HG03175 (cell line): ENCODE results near the gene SAMSN1.

ENCODE experiments used
- ATAC-seq: cut with Tn5 transposase; IDR thresholded peaks from one replicate; pipeline ENCODE4 v1.9.1; 2021; ENCODE audit warnings: mild to moderate bottlenecking, moderate library complexity; ENCODE audit not compliant: unreplicated experiment

SAMSN1 gene

DNA sequence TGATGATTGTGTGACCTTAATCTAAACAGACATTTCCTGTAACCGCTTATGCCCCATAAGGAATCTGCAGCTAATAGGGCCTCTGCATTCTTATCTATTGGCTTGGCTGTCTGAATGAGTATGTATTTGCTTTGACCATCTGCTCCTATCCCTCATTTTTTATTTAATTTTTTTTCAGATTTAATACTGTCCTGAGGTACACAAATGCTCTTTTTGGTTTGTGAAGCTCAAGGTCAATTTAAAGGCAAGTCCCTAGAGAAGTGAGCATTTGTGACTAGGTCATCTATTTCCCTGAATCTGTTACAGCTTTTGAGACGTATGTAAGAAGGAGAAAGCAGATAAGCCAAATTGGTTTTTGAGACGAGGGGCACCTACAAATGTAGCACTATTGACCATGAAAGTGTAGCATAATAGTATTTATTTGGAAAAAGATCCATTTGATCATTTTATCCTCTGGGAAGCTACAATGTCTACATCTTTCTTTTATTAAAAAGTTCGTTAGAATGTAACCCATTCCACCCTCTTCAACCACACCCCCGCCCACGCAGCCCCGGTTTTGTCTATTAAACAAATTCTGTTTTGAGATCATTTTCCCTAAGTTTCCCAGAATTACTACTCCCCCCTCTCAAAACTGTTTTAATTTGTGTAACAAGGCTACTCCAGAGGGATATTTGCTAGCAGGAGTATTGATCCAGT, 93.9 kb downstream of the SAMSN1 start:
- ATAC-seq, result no peak

GRCh38 chr21:14451546-14451945, 94.6 kb downstream of the SAMSN1 start:
- no peak for ATAC-seq

DNA sequence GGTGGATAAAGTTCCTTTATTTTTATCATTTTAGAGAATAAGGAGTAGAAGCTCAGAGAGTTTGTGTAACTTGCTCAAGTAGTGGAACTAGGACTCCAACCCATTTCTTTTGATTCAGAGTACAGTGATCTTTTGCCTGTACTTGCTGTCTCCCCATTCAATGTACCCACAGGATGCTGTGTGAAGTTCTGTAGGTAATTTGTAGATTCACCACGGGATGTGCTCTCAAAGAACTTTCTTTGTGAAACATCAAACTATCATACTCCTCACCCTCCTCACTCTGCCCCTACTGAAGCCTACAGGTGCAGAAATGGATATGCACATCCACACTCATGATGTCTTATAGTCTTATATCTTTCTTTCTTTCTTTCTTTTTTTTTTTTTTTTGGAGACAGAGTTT, 97.3 kb downstream of the SAMSN1 start:
- no peak for ATAC-seq

DNA sequence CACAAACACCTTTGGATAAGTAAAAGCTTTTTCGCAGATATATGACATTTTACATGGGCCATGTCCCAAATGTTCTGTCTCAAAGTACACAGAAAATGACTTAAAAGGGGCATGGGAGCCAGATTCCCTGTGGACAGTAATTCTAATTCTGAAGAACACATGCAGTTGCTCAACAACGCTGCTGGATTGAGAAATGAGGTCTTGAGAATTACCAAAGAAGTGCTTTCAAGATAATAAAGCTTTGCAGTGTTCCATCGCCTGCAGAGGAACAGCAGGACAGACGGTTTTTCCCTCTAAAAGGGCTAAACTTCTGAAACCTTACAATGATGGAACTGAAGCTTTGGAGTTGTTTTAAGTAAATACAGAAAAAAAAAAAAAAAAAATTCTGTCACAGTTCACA, 107.9 kb downstream of the SAMSN1 start:
- no peak for ATAC-seq

GRCh38 chr21:14435423-14435822, 110.7 kb downstream of the SAMSN1 start:
- no peak for ATAC-seq
